NCI-H2171 treated with DMSO at 0.1 percent for 48 hours (cell line): ENCODE results near the gene OS9.
A peak's percentile ranks its signal among the peaks of the same experiment; 100 is the strongest.

ENCODE experiments used
- DNase-seq: peaks from one replicate; lab custom pipeline; 2025; lab: John Stamatoyannopoulos, UW

Gene OS9

GRCh38 chr12:57735952-57736740 lies 42.2 kb downstream of the OS9 start:
- peak; percentile 46 for DNase-seq

GRCh38 chr12:57736741-57737466 lies 43.0 kb downstream of the OS9 start:
- DNase-seq = peak; percentile 32

DNA sequence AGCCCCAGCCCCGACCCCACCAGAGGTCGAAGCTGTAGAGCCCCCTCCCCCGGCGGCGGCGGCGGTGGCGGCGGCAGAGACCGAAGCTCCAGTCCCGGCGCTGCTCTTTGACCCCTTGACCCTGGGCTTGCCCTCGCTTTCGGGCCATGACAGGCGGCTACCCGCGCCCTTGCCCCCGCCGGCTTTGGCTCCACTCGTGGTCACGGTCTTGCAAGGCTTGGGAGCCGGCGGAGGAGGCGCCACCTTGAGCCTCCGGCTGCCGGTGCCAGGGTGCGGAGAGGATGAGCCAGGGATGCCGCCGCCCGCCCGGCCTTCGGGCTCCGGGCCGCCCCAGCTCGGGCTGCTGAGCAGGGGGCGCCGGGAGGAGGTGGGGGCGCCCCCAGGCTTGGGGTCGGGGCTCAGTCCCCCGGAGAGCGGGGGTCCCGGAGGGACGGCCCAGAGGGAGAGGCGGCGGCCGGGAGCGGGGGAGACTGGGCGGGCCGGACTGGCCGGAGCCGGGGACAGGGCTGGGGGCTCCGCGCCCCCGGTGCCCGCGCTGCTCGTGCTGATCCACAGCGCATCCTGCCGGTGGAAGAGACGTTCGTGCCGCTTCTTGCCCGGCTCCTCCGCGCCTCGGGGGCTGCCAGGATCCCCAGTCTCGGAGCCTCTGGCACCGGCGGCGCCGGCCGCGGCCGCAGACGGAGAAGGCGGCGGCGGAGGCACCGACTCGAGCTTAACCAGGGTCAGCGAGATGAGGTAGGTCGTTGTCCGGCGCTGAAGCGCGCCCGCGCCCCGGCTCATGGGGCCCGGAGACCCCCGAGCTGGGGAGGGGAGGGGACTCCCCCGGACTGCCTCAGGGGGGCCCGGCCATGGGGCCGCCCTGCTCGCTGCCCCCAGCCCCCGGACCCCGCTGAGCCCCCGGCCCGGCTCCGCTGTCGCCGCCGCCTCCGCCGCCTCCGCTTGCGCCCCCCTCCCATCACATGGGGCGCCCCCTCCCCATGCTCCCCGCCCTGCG lies 43.8 kb downstream of the OS9 start:
- peak; percentile 18 for DNase-seq

- DNase-seq = peak; percentile 49
These were observed 44.8 kb downstream of the OS9 start, which contains the start of gene AGAP2 for GRCh38 chr12:57738661-57739237. Gene AGAP2, minus strand, starts transcription at chr12:57738742. Its CDS starts 496 bp downstream, at chr12:57738246.

- no peak for DNase-seq
These were observed 45.5 kb downstream of the OS9 start for GRCh38 chr12:57739387-57739786.

GRCh38 chr12:57739914-57740538 lies 46.1 kb downstream of the OS9 start:
- DNase-seq = no peak

DNA sequence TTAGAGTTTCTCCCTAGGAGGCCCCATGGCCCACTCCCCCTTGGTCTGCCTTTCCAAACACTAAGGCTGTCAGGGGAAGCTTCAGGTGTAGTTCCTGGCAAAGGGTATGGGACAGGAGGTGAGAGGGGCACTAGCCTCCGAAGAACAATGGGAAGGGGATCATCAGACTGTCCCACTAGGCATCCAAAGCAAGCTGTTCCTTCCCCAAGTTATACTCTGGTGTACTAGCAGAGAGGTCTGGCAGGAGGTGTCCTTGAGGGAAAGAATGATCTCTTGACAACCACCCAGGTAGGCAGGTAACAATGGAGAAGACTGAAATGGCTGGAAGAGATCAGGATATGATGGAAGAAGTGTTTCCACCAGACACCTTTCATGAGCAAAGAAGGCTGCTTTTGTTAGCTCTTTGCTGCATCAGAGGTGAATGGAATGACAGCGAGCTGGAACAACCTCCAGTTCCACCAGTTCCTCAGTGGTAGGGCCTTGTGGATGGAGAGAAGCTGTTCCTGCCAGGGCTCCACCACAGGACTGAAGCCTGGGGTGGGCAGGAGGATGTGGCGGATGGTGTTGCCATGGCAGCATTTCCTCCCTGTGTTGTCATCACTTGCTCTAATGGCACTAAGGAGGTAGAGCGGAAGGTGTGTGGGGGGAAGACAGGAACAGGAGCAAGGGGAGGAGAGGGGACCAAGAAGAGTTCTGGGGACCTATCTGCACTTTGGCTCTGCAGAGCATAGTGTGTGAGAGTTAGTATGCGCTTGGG lies 46.9 kb downstream of the OS9 start:
- no peak for DNase-seq

DNA sequence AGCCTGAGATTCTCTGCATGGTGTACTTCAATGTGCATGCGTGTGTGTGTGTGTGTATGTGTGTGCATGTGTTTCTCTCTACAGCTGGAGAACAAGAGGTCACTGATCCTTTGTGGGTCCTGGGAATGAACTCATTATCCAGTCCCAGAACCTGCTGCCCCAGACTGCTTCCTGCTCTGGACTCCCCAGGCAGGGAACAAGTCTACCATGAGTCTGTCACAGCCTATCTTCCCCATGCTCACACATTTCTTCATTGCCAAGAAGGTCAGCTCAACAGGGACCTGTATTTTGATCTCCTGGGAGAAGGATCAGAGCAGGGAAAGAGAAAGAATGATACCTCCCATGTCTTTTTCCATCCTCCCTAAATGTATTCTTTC lies 47.5 kb downstream of the OS9 start:
- DNase-seq = no peak

DNA sequence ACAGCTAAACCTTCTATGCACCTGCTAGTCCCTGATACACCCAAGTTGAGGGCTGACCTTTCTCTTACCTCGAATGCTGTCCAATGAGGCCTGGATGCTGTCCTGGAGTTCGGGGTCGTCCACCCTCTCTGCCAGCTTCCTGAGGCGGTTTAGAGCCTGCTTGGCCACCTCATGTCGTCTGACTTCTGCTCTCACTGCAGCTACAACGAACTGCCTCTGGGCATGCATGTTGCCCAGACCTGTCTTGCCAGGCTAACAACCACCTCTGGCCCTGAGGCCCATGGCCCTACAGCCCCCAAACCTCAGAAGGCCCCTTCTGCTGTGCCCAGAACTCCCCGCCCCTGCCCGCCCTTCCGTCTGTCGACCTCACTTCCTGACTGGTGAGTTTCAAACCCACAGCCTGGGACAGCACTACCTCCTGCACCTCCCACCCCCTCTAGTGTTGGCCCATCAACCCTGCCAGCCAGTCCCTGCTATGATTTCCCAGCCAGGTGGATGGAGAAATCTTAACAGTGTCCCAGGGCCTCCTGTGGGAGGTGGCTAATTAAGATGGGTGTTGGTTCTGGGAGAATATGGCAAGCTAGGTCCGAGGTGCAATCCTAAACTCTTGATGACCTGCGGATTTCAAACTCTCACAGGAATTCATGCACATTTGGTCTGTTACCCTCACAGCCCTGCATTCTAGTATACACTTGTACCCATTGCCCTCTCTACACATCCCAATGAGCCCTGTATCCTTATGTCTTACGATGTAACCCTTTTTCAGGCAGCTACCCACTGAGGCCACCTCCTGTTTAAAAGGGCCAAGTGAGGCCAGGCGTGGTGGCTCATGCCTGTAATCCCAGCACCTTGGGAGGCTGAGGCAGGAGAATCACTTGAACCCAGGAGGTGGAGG lies 48.2 kb downstream of the OS9 start:
- DNase-seq = no peak

- no peak for DNase-seq
These were observed 49.8 kb downstream of the OS9 start for GRCh38 chr12:57743769-57744168.

GRCh38 chr12:57744194-57744776 lies 50.4 kb downstream of the OS9 start:
- no peak for DNase-seq

DNA sequence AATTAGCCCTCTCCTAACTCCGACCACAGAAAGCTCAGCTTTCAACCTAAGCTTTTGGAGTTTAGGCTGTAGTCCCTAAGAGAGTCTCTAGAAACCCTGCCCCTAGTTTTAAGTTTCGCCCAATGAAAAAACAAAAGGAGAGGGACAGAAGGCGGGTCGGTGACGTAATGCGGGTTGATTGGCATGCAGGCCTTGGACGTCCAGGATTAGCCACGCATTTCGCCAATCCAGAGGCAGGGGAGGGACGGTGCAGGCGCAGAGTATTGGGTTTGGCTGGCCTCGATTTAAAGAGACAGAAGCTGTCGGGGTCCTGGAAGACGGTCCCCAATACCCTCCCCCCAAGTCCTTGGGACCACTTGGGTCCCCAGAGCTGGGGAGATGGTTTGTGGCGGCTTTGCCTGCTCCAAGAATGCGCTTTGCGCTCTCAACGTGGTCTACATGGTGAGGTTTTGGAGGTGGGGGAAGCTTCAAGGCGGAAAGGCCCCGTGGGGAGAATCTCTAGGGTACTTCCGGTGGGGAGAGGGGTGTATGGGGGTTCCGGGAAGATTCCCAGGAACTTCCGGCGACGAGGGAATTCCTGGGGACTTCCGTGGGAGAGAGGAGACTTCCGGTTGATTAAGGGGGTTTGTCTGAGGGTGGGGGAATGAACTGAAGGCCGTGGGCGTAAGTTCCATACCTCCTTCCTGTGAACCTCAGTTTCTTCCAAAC lies 51.0 kb downstream of the OS9 start, which contains the start of gene TSPAN31:
TSPAN31 (plus strand) TSS at position 263 of the 708 bp plus-strand sequence; CDS start at position 379, 116 bp downstream.
- peak; percentile 99 for DNase-seq

- no peak for DNase-seq
These were observed 51.6 kb downstream of the OS9 start for GRCh38 chr12:57745485-57745881.

GRCh38 chr12:57746025-57746424 lies 52.1 kb downstream of the OS9 start:
- no peak for DNase-seq

DNA sequence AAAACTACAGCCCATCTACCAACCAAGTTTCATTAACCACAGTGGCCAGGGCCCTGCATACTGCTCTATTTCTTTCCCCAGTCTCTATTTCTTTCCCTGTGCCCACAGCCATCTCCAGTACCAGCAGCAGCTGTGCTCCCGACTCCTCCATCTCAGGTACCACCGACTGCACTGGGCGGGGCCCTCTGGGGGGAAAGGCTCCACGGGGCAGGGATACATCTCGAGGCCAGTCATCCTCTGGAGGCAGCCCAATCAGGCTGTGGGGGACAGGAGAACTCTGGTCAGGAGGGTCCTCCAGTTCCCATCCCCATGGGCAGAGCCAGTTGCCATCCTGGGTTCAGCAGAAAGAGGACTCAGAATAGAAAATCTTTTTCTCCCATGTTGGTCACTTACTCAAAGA lies 55.1 kb downstream of the OS9 start:
- DNase-seq = no peak

DNA sequence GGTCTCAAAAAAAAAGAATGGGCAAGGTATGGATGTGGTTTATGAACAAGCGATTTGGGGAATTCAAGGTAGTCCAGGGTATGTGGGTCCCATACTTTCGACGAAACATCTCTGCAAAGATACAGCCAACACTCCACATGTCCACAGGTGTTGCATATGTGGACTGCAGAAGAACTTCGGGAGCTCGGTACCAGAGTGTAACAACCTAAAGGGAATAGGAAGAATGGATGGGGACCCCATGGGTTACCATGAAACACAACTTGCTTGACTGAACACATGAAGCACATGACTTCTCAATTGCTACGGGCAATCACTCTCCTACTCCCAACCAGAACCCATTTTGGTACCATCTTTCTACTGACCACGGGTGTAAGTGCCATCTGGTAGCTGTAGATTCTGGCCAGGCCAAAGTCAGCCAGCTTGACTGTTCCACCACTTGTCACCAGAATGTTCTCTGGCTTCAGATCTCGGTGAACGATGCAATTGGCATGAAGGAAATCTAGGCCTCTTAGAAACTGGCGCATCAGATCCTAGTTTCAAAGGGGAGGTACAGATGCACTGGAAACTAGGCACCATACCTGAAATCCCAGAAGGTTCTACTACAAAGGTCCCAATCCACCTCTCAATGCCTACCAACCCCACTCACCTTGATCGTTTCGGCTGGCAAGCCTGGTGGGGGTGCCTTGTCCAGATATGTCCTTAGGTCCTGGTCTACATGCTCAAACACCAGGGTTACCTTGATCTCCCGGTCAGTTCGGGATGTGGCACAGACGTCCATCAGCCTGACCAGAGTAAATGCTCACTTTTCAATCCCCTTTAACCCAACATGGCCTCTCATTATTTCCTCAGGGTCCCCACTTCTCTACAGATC lies 56.9 kb downstream of the OS9 start:
- DNase-seq = no peak

- DNase-seq = no peak
These were observed 57.5 kb downstream of the OS9 start for GRCh38 chr12:57751432-57751787.
